Mucosa of rectum (tissue), 2 donors: ENCODE data around the gene POLR1D.

Experiments used
- H3K27ac ChIP-seq, 2 donors: one replicate each; pipeline ENCODE4 v1.7.0; 2013; ENCODE audit warnings: inconsistent platforms in 2 of 2, low read depth in 2 of 2, low read length in 2 of 2
- H3K27me3 ChIP-seq, 2 donors: one replicate each; pipeline ENCODE4 v1.7.0; 2013; ENCODE audit warnings: low read length in 2 of 2; ENCODE audit not compliant: control insufficient read depth in 2 of 2, insufficient read depth in 2 of 2
- H3K36me3 ChIP-seq, 2 donors: one replicate each; pipeline ENCODE4 v1.7.0; 2013; ENCODE audit warnings: low read length in 2 of 2; ENCODE audit not compliant: control insufficient read depth in 2 of 2, insufficient read depth in 2 of 2
- H3K4me1 ChIP-seq, 2 donors: one replicate each; pipeline ENCODE4 v1.7.0; 2013; ENCODE audit warnings: low read length in 2 of 2, mild to moderate bottlenecking in 1 of 2; ENCODE audit not compliant: control insufficient read depth in 2 of 2, insufficient read depth in 2 of 2
- H3K4me3 ChIP-seq, 2 donors: one replicate each; pipeline ENCODE4 v1.7.0; 2013; ENCODE audit warnings: low read length in 2 of 2
- H3K9ac ChIP-seq, 2 donors: one replicate each; pipeline ENCODE4 v1.7.0; 2013; ENCODE audit warnings: low read length in 2 of 2, low read depth in 1 of 2, mild to moderate bottlenecking in 1 of 2
- H3K9me3 ChIP-seq, 2 donors: one replicate each; pipeline ENCODE4 v1.7.0; 2013; ENCODE audit warnings: low read length in 2 of 2; ENCODE audit not compliant: control insufficient read depth in 2 of 2
- donor health status: healthy.
- donor health status: Normal muscosa, but diverticular disease.

The POLR1D gene

DNA sequence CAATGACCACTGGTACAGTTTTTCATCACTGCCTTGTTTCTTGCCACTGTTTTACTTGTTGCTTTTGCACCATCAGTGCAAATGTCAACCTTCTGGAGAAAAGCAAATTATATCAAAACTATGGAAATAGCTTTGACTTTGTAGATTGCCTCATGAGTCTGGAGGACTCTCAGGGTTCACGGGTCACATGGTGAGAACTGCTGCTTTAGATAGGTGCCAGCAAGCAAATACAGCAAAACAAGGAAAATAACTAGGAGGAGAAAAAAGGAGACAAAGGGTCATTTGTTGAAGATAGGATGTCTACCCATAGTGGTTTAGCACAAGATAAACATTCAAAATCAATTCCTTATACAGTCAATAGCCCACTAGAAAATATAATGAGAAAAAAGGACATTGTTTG is 33.1 kb downstream of the POLR1D start:
- Histone ChIP-seq H3K4me3 (no peak overlapping the region), H3K36me3 (peaks cover 6 to 11% of the 10 kb centered on the region in 2 donors), H3K9ac (no peak overlapping the region), H3K27me3 (no peaks in the 10 kb centered on the region), H3K27ac (no peak overlapping the region), H3K9me3 (peaks cover 5 to 6% of the 10 kb centered on the region in 2 donors), H3K4me1 (no peaks in the 10 kb centered on the region)

DNA sequence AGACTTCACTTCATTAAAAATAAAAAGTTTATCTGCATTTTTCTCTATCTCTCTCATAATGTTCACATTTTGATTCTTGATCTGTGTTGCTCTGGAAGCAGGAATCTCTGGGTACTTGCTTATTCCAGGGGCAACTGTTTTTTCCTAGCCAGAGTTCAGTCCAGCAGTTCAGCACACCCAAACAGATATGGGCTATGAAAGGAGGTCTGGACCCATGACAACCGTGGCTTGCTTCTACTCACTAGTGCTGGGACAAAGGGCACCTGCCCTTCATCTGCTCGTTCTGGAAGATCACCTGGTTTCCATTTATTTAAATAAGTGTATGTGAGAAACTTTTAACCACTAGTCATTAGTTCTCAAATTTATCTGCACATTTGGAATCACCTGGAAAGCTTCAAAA is 36.0 kb downstream of the POLR1D start:
- no peaks in the 10 kb centered on the region for H3K4me1 ChIP-seq
- no peak overlapping the region for H3K4me3 ChIP-seq
- H3K9ac ChIP-seq: no peak overlapping the region
- H3K36me3 ChIP-seq: no peaks in the 10 kb centered on the region
- H3K9me3 ChIP-seq: no peaks in the 10 kb centered on the region
- no peak overlapping the region for H3K27ac ChIP-seq
- H3K27me3 ChIP-seq: no peaks in the 10 kb centered on the region

DNA sequence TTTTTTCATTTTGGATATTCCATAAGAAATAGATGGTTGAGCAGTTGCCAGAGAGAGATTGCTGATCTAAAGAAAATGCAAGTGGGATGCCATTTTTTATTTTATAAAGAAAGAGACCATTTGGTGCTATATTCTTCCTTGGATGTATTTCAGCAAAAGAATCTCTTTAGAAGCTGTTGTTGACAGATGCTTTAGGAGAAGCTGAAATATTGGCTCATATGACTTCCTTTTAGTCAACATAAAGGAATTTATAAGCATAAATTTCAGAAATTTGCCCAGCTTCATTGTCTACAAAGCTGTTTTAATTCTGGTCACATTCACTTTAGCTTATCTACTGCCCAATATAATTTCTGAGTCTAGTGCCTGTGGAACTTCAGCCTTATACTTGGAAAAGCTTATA is 36.9 kb downstream of the POLR1D start:
- no peak overlapping the region for H3K9ac ChIP-seq
- H3K4me3 ChIP-seq: no peak overlapping the region
- no peaks in the 10 kb centered on the region for H3K36me3 ChIP-seq
- no peaks in the 10 kb centered on the region for H3K27me3 ChIP-seq
- H3K27ac ChIP-seq: no peak overlapping the region
- H3K9me3 ChIP-seq: no peaks in the 10 kb centered on the region
- no peaks in the 10 kb centered on the region for H3K4me1 ChIP-seq

DNA sequence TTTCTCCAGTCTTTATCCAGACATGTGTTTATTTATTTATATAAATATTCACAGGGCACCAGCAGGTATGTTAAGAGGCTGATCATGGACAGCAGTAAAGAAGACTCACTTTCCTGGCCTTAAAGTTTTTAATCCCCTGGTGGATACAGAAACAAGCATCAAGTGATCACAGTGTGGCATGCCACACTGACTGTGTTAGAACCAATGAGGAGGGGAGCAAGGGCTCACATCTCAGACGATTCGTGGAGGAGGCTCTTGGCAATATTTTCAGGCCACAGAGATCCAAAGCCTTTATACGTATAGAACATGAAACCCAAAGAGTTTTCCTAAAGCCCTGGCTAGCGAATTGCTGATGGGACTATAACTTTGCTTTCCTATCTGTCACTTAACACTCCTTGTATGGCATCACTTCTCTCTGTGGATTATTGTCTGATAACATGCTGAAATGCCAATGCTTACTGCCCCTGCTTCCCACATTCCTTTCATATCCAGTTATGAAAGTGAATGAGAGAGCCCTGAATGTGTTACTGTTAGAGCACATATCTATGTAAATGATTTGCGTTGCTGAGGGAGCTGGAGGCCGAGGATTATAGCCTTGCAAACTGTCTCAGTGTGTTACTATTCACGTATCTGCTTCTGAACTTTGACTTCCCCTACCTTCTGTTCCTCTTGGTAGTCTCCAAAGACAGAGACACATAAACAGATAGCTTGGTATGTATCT is 37.6 kb downstream of the POLR1D start:
- H3K4me1 ChIP-seq: no peaks in the 10 kb centered on the region
- H3K9ac ChIP-seq: no peak overlapping the region
- H3K9me3 ChIP-seq: no peaks in the 10 kb centered on the region
- no peaks in the 10 kb centered on the region for H3K27me3 ChIP-seq
- H3K36me3 ChIP-seq: no peaks in the 10 kb centered on the region
- no peak overlapping the region for H3K4me3 ChIP-seq
- H3K27ac ChIP-seq: no peak overlapping the region

DNA sequence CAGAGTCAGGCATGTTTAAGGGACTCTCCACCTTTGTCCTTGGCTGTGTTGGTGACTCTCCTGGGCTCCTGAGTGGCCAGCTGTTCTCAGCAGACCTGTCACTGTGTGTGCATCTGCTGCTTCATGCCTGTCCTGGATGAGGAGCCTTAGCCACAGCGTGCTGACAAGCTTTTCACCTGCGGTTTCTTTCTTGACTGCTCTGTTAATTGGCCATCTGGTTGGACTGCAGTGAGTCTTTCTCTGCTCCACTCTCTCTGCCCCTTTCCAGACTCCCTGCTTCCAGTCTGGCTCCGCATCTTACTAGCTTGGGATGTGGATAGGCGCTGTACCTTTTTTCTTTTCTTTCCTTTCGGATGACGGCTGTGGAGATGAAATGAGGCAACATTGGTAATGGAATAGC is 38.8 kb downstream of the POLR1D start:
- Histone ChIP-seq H3K4me3 (no peak overlapping the region), H3K36me3 (peaks cover 0 to 1% of the 10 kb centered on the region in 2 donors), H3K27me3 (no peaks in the 10 kb centered on the region), H3K9ac (no peak overlapping the region), H3K9me3 (no peaks in the 10 kb centered on the region), H3K27ac (no peak overlapping the region), H3K4me1 (no peaks in the 10 kb centered on the region)

DNA sequence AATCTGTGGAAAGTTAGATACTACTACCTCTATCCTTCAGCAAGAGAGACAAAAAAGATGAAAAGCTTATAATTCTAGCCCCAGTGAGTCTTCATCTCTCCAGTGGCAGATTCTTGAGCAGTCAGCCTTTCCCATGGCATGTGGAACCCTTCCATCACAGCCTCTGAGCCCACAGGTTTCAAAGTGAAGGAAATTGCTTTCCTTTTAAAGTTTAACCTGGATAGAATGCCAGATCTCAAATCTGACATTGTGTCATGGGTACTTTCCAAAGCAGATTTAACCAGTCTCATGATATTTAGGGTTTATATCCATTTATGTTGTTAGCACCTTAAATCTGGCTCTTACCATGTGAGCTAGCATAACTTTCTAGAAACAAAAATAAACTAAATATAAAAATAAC is 39.3 kb downstream of the POLR1D start:
- H3K4me3 ChIP-seq: no peak overlapping the region
- no peak overlapping the region for H3K27ac ChIP-seq
- H3K27me3 ChIP-seq: no peaks in the 10 kb centered on the region
- no peaks in the 10 kb centered on the region for H3K9me3 ChIP-seq
- H3K36me3 ChIP-seq: peaks cover 0 to 6% of the 10 kb centered on the region in 2 donors
- H3K9ac ChIP-seq: no peak overlapping the region
- H3K4me1 ChIP-seq: no peaks in the 10 kb centered on the region

DNA sequence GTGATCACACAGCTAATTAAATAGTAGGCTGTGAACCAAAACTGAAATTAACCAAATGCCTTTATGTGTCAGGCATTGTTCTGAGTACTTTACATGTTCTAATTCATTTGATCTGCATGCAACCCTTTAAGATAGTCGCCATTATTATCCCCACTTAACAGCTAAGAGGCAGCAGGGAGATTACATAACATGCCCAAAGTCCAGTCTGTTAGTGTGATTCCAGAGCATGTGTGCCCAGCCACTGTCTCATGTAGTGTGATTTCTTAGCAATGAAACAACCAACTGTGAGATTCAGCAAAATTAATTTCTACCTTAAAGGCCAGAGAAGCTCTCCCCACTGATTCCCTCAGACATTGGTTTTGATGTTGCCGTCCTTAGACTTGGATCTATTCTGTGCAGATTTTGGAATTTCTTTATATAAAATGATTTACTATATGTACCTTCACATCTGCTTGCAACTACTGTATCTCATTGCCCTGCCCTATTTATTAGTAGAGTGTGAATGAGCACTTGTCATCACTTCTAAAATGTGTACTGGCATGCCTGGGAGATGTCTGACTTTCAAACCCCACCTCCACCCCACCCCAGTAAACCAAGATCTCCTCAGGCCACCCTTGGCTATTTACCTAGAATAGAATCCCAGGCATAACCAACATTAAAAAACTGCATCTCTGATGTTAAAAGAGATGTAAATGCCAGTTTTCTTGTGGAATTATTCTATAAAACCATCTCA is 41.2 kb downstream of the POLR1D start:
- Histone ChIP-seq H3K4me3 (no peak overlapping the region), H3K9ac (no peak overlapping the region), H3K36me3 (peaks cover 5 to 6% of the 10 kb centered on the region in 2 donors), H3K27ac (no peak overlapping the region), H3K9me3 (no peaks in the 10 kb centered on the region), H3K27me3 (no peaks in the 10 kb centered on the region), H3K4me1 (no peaks in the 10 kb centered on the region)

DNA sequence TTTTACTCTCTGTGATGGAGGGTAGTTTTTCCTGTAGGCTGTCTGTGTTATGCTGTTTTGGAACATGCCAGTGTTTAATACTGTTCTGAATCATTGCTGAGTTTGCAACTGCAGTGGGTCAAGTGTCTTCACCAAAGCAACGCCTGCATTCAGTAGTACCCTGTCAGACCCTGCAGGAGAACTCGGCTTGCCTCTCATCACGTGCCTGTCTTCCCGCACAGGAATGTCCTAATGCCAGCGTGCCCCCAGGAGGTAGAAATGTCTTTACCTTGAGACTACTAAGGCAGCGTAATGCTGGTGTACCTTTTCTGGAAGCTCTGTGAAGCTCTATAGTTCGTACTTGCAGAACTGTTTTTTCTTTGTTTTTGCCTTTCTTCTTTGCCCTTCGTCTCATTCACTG is 42.3 kb downstream of the POLR1D start:
- Histone ChIP-seq H3K4me3 (no peak overlapping the region), H3K9ac (no peak overlapping the region), H3K27ac (no peak overlapping the region)

DNA sequence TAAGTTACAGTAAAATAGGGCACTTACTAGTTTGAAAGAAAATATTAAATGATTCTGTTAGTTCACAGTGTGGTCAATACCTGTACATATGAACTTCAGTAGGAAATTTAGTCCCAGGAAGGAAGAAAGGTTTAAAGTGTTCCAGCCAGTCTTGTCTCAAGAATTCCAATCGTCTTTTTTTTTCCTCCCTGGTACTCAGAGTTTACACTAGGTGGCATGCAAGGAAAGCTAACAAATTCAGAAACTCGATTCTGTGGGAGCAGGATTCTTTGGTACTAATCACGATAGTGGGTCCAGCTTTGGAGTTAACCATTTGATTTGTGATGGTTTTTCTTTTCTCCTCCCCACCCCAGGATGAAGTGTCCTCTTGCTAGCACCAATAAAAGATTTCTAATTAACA is 43.6 kb downstream of the POLR1D start:
- Histone ChIP-seq H3K36me3 (peaks cover 5 to 6% of the 10 kb centered on the region in 2 donors), H3K27me3 (no peaks in the 10 kb centered on the region), H3K9me3 (no peaks in the 10 kb centered on the region), H3K4me1 (no peaks in the 10 kb centered on the region), H3K4me3 (no peak overlapping the region), H3K27ac (no peak overlapping the region), H3K9ac (no peak overlapping the region)

More for the DNA sequence above, 42.3 kb downstream of the POLR1D start:
- H3K27me3 ChIP-seq: no peaks in the 10 kb centered on the region
- H3K4me1 ChIP-seq: no peaks in the 10 kb centered on the region
- H3K9me3 ChIP-seq: no peaks in the 10 kb centered on the region
- peaks cover 5 to 6% of the 10 kb centered on the region in 2 donors for H3K36me3 ChIP-seq

DNA sequence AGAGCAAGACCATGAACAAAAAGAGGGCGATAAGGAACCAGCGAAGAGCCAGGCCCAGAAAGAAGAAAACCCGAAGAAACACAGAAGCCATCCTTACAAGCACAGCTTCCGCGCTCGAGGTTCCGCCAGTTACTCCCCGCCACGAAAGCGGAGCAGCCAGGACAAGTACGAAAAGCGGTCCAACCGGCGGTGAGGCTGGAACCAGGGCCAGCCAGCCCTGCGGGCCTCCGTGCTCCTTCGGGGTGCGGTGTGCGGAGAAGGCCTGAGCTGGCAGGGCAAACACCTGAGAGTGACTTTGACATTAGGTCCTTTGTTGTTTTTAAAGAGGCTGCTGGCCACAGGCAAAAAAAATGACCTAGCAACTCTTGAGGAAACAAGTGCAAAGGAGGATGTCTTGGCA is 44.1 kb downstream of the POLR1D start:
- H3K9ac ChIP-seq: no peak overlapping the region
- H3K36me3 ChIP-seq: peaks cover 5 to 6% of the 10 kb centered on the region in 2 donors
- no peaks in the 10 kb centered on the region for H3K4me1 ChIP-seq
- H3K27ac ChIP-seq: no peak overlapping the region
- H3K27me3 ChIP-seq: no peaks in the 10 kb centered on the region
- no peak overlapping the region for H3K4me3 ChIP-seq
- H3K9me3 ChIP-seq: no peaks in the 10 kb centered on the region
